Dedifferentiated amniotic fluid mesenchymal stem cell (primary cell): ENCODE data around the gene IGBP1.
"Not testable (repeated sequence)": the region's sequence is repeated elsewhere in the genome, so short reads cannot be mapped to it uniquely, and the experiment has no call there.

Source experiments
- DNase-seq: peaks from one replicate; pipeline ENCODE4 v3.0.0-alpha.2; 2016; ENCODE audit errors: extremely low spot score

The IGBP1 gene

DNA sequence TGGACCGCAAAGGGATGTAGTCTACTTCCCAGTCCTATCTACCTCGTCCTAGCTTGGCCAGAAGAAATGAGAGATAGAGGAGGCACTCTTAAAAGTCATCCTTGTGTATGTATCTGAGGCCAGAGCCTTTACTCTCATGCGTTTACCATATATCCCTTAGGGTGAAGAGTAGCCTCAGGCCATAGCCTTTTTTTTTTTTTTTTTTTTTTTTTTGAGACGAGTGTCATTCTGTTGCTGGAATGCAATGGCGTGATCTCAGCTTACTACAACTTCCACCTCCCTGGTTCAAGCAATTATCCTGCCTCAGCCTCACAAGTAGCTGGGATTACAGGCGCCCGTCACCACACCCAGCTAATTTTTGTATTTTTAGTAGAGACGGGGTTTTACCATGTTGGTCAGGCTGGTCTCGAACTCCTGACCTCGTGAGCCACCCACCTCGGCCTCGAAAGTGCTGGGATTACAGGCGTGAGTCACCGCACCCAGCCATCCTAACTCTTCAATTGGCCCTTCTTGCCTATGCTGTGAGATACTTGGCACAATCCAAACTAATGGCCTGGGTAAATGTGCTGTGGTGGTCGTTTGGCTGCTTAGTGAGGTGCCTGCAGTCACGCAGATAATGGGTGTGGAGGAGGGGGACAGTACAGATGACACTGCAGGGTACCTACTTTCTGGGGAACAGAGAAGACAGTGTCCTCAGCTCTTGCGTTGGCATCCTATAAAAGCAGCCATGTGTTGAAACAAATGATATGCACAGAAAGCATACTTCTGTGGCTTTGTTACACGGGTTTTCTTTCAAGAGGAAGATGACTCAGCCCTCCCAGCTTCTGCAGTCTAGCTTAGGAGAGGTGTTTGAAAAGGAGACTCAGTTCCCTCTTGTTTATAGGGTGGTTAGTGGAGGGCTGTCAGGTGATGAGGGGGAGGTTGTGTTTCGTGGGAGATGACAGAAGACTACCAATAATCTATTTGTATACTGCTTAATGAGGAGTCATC lies 33.6 kb downstream of the IGBP1 start:
- no peak for DNase-seq

DNA sequence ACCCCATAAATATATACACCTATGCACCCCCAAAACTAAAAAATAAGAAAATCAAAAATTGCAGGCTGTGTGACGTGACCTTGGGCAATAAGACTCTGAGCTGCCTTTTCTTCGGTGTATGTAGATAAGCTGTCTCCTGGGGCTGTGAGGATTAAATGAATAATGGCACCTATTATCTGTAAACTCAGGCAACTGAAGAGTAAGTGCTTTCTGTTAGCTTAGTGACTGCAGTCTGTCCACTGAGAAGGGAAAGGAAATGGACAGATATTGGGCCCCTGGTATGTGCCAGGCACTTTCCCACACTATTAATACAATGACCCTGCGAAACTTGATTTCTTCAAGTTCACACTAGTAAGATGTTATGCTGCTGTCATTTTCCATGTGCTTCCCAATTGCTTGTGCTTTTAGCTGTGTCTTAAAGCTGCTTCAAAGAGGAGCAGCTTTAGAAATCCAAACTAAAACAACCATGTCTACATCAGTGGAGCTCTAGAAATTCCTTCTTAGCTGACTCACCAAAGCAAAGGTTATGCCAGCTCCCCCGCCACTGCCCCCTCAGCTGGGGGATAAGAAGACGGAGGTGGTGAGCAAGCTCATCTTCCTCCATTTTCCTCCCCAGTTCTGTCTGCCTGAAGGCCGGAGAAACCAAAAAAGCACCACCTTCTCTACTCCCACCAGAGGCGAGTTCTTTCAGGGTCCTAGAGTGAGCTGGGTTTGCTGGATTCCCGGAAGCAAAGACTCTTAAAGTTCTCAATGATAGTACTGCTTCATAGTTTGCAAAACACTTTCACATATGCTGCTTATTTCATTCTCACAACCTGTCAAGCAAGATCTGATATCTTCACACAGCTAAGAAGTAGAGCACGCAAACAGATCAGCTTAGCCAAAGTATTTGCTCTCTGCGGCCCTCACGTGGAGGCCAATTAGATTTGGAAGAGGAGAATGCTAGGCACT lies 35.3 kb downstream of the IGBP1 start:
- DNase-seq = peak; percentile 19

DNA sequence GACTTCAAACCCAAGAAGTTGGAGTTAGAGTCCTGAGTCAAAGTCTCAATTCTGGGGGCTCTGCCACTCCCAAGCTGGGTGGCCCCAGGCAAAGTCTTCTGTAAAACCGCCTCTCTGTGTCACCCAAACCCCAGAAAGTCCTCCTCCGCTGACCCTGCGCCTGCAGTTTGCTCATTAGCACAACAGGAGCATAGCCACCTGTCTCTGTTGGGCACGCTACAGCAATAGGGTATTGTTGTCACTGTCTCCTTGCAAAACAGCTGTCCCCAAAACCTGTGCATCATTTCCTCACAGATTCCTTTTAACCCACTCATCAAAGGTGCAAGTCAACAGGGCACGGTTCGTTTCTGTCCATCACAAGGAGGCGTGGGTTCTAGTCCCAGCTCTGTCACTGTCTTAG lies 36.0 kb downstream of the IGBP1 start:
- DNase-seq = no peak

DNA sequence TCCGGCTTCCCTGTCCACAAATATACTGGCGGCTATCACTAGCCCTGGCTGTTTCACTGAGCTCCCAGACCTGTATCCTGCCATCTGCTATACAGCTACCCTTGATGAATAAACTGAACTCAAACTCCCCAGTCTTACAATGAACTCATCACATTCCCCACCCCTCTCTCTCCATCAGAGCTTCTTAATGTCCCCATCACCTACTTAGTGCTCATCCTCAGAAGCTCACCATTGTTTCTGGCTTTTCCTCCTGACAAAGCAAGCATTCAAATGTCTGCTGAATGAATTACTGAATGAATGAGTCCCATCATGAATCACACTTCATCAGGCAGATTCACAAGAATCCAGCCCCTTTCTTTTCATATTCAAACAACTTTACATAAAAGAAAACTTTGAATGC lies 38.4 kb downstream of the IGBP1 start:
- no peak for DNase-seq

DNA sequence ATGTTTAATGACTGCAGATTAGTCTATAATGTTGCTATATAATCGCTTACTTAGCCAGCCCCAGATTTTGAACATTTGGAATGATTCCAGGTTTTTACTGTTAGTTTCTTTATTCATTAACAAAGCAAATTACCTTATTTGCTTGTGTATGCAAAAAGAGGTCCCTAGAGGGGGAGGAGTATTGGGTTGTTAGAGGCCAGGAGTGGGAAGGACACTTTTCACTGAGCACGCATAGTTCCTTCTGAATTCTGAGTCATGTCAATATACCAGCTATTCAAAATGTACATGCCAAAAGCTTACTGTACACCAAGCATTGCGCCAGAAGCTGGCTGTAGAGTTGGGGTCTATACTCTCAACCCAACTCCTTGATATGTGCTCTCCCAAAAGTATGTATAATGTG lies 39.0 kb downstream of the IGBP1 start:
- no peak for DNase-seq

DNA sequence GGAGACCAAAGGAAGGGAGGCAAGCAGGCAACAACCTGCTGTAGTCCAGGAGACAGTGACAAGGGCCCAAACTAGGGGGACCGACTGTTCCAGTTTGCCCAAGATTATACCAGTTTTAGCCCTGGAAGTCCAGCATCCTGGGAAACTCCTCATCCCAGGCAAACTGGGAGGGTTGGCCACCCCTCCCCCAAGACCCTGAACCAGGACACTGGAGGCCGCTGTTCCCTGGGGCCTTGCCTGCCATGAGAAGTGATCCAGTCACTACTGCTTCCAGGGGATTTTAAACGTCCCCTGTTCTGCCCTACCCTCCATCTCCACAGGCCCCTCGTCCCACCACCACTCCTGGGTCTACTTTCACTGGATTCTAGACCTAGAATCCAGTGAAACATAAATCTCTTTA lies 39.7 kb downstream of the IGBP1 start:
- DNase-seq = no peak

DNA sequence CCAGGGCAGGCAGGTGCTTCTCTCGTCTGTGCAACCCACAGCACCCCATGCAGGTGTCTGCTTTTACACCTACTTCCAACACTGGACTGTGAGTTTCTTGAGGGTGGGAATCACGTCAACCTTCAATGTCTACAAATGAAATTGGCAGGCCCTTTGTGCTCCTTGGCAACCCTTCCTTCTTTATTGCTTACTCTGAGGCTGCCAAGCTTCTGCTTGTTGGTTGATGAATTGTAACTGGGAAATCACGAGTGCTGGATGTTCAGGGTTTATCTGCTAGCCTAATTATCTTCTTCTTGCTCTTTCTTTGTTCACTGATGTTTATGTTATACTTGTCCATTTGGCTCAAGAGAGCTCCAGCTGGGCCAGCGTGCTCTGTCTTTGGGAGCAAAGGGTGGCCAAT lies 41.5 kb downstream of the IGBP1 start:
- DNase-seq = no peak

DNA sequence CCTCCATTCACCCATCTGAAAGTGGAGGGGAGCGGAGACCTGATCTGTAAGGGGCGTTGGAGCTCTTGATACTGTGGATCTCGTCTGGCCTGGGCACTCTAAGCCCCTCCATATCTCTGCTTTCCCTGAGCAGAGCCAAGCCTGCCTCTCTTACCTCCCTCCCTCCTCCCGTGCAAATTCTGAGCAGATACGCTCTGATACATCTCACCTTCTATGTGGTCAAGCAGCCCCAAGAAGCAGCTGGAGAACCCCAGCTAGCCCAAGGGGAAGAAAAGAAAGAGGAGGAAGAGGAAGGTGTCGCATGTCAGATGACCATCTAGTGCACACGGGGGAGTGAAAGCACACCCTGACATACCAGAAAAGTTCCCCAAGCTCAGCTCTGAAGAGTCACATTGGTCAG lies 42.1 kb downstream of the IGBP1 start:
- DNase-seq = no peak

DNA sequence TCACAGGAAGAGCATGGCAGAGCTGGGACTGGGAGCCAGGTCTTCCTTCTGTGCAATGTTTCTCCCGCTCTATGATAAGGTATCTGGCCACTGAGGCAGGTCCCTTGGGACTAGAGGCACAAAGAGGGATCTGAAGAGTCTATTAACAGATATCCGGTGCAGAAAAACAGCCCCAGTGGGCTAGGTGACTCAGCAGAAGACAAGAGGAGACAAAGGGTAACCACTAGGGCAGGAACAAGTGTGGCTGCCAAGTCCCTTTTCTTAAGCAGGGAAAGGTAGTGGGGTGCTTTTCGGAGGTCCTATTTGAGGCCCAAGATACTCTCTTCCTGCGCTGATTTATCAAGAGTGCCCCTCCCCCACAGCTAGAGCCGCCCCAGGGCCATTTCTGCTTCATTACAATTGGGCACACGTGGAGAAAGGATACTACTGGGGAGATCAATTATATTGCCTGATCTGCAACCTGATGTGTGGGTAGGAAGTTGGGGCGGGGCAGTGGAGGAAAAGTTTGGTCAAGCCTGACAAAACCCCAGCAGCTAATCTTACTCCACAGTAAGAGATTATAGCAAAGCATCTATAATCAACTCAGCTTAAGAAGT lies 43.8 kb downstream of the IGBP1 start, which contains the start of gene DGAT2L6:
TSS of gene DGAT2L6 (plus strand) at position 546 of the 596 bp plus-strand sequence. CDS start 100 bp downstream, outside the sequence.
- no peak for DNase-seq

DNA sequence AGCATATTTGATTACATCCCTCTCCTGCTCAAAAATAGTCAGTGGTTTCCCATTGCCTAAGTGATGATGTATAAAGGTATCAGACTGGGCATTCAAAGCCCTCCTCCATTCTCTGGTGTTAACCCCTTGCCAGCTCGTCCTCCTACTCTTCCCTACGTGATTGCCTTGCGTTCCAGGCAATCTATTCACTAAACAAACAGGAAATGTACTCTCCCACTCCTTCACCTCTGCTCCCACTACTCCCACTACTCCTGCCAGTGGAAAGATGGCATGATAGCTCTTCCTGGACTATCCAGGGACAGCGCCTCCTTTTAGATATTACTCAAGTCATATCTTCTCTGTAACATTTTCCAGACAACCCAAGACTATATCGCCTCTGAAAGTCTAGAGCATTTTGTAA lies 49.8 kb downstream of the IGBP1 start:
- DNase-seq = no peak

DNA sequence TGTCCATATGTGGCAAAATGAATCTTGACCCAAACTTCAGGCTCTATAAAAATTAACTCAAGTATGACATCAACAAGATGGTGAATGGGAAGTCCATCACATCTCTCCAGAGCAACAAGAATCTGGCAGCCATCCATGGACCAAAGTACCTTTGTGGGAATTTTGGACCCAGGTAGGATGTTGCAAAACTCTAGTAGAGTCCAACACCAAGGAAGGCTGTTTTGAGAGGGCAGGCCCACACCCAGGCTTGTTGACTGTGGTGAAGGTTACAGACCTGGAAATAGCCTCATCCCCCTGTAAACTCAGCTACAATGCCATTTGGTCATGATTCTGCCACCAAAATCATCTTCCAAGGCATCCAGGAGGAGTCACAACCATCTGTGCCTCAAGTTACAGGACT lies 57.0 kb downstream of the IGBP1 start:
- DNase-seq = no peak

DNA sequence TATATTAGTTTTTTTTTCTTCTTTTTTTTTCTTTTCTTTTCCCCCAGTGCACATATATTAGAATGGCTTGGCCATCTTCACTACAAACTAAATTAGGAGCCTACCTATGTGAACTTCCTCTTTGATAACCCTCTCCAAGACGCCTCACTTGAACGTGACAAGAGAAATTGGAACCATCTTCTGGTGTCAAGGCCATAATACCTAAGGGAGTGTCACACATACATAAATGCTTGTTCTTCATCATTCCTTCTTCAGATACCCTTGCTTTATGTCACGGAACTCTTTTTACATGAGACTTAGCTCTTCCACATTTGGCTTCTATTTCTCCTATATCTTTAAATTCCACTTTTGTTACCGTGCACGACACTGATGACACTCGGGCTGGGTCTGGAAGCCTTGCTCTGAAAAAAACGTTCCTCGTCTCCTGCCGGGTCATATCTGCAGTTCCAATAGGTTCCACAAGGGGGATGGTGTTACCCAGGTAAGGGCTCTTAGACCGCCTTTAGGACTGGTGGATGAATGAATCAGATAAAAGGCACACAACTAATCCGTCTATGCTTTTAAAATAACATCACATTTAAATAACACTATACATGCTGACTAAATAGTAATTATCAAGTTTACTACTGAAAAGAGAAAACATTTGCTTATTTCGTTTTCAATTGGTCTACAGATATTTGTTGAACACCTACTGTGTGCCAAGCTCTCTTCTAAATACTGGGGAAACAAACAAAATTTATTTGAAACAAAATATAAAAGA lies 63.9 kb downstream of the IGBP1 start:
- no peak for DNase-seq

DNA sequence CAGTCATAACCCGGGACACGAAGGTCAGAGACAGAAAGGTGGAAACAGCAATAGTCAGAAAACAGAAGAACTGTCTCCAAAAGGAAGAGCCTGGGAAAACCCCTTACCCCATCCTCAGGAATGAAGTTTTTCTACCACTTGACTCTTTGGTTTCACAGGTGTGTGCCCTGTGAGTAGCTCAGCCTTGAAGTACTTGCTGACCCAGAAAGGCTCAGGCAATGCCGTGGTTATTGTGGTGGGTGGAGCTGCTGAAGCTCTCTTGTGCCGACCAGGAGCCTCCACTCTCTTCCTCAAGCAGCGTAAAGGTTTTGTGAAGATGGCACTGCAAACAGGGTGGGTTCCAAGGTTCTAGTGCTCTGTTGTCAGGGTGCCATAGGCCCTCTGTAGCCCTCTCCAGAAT lies 68.5 kb downstream of the IGBP1 start:
- no peak for DNase-seq

DNA sequence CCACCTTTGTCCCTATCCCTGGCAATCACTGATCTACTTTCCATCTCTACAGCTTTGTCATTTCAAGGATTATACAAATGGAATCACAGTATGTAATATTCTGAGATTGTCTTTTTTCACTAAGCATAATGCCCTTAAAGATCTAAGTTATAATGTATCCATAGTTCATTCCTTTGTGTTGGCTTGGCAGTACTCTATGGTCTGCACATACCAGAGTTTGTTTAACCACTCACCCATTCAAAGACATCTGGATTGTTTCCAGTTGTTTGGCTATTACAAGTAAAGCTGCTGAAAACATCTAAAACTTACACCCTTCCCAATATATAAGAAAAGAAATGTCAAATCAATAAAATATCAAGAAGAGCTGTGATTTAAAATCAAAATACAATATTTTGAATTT lies 75.2 kb downstream of the IGBP1 start:
- DNase-seq = no peak

DNA sequence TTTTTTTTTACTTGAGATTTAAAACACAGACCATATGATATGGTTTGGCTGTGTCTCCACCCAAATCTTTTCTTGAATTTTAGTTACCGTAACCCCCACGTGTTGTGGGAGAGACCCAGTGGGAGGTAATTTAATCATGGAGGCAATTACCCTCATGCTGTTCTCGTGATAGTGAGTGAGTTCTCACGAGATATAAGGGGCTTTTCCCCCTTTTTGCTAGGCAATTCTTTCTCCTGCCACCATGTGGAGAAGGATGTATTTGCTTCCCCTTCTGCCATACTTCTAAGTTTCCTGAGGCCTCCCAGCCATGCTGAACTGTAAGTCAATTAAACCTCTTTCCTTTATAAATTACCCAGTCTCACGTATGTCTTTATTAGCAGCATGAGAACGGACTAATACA lies 76.3 kb downstream of the IGBP1 start:
- DNase-seq = not testable (repeated sequence)
